Endodermal cell (in vitro differentiated cells): ENCODE measurements around the gene TOR1A. TPM values are rescaled to one million over a fixed set of nuclear protein-coding genes. Genes with fewer than 3 reads are reported as not detected.

Source experiments
- DNase-seq: peaks from one replicate; pipeline ENCODE4 v3.0.0-alpha.2; 2017
- H3K27ac ChIP-seq: 2 replicates; pipeline ENCODE4 v1.5.1; 2013; ENCODE audit warnings: mild to moderate bottlenecking, low read depth, low read length, moderate library complexity
- H3K27me3 ChIP-seq: 2 replicates; pipeline ENCODE4 v1.6.1; 2013; ENCODE audit warnings: mild to moderate bottlenecking, low read length, moderate library complexity; ENCODE audit not compliant: insufficient read depth, control insufficient read depth, poor library complexity, severe bottlenecking
- H3K36me3 ChIP-seq: 2 replicates; pipeline ENCODE4 v1.7.0; 2013; ENCODE audit warnings: mild to moderate bottlenecking, low read length, moderate library complexity; ENCODE audit not compliant: control insufficient read depth, insufficient read depth
- H3K4me1 ChIP-seq: one replicate; pipeline ENCODE4 v1.7.0; 2013; ENCODE audit warnings: low read length; ENCODE audit not compliant: control insufficient read depth, insufficient read depth
- H3K4me3 ChIP-seq: 2 replicates; pipeline ENCODE4 v1.5.1; 2013; ENCODE audit warnings: mild to moderate bottlenecking, low read length, moderate library complexity
- H3K9ac ChIP-seq: 2 replicates; pipeline ENCODE4 v1.6.1; 2013; ENCODE audit warnings: mild to moderate bottlenecking, low read length, moderate library complexity; ENCODE audit not compliant: poor library complexity, severe bottlenecking; ENCODE audit errors: extremely low read depth
- H3K9me3 ChIP-seq: 2 replicates; pipeline ENCODE4 v1.6.1; 2013; ENCODE audit warnings: mild to moderate bottlenecking, low read length, moderate library complexity; ENCODE audit not compliant: control insufficient read depth
- H3K27ac Mint-ChIP-seq: 2 replicates; pipeline ENCODE4 v1.8.0; 2020; ENCODE audit warnings: mixed read lengths
- H3K27me3 Mint-ChIP-seq: 2 replicates; pipeline ENCODE4 v1.8.0; 2021; ENCODE audit warnings: mild to moderate bottlenecking, mixed read lengths; ENCODE audit not compliant: insufficient read depth
- H3K36me3 Mint-ChIP-seq: 2 replicates; pipeline ENCODE4 v1.8.0; 2020; ENCODE audit warnings: low read depth, mixed read lengths
- H3K4me1 Mint-ChIP-seq: 2 replicates; pipeline ENCODE4 v1.8.0; 2020; ENCODE audit warnings: mixed read lengths
- H3K4me3 Mint-ChIP-seq: 2 replicates; pipeline ENCODE4 v1.8.0; 2020; ENCODE audit warnings: mild to moderate bottlenecking, moderate library complexity, mixed read lengths
- H3K9me3 Mint-ChIP-seq: 2 replicates; pipeline ENCODE4 v1.8.0; 2020; ENCODE audit warnings: mild to moderate bottlenecking, mixed read lengths
- WGBS, 2 experiments: methylation state at CpG; one replicate each; pipeline versions ENCODE4 v1.1.5 to v1.1.7; 2013; ENCODE audit warnings: missing lambda C conversion rate in 2 of 2, mixed read lengths in 1 of 2; ENCODE audit not compliant: insufficient coverage in 1 of 2, insufficient read length in 1 of 2; 5-methylcytosine and 5-hydroxymethylcytosine counted together
- total RNA-seq, 2 donors: library from RNA; stranded (reverse); fragmentation: NEBNext Ultra II Directional in 1 of 2; extraction: Animal tissue kit (Norgen Biotek cat#: 25700) in 1 of 2; gene quantifications; 2 replicates in 1 of 2; 3 replicates in 1 of 2; pipeline ENCODE4 v1.2.1, GENCODE V29; 2021
- TF ChIP-seq, protein P1 (sequence below): fragments of 200-600 bp; sonication (generic); conservative IDR thresholded peaks from 2 replicates; pipeline ENCODE4 v1.5.0; 2021; ENCODE audit warnings: antibody characterized with exemption, mild to moderate bottlenecking

Gene TOR1A
- total RNA-seq, 2 donors from 2014 or later = 48.4 to 49.9 TPM

DNA sequence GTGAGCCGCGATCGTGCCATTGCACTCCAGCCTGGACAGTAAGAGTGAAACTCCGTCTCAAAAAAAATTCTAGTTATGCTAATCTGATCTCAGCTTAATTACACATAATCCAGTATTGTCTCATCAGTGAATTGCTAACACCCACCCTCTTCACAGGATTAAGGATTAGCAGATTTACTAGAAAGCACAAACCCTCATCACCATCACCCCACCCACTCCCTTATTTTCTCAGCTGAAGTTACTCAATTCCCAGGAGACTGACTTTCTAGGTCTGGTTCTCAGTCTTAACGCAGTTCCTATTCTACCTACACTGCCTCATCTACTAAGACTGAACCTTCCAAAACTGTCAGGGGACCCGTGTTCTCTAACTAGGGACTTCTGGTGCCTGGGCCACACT, 12.0 kb downstream of the TOR1A start:
- TF ChIP-seq, protein P1, sequence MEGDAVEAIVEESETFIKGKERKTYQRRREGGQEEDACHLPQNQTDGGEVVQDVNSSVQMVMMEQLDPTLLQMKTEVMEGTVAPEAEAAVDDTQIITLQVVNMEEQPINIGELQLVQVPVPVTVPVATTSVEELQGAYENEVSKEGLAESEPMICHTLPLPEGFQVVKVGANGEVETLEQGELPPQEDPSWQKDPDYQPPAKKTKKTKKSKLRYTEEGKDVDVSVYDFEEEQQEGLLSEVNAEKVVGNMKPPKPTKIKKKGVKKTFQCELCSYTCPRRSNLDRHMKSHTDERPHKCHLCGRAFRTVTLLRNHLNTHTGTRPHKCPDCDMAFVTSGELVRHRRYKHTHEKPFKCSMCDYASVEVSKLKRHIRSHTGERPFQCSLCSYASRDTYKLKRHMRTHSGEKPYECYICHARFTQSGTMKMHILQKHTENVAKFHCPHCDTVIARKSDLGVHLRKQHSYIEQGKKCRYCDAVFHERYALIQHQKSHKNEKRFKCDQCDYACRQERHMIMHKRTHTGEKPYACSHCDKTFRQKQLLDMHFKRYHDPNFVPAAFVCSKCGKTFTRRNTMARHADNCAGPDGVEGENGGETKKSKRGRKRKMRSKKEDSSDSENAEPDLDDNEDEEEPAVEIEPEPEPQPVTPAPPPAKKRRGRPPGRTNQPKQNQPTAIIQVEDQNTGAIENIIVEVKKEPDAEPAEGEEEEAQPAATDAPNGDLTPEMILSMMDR = no peak
- H3K9ac ChIP-seq = no peak overlapping the region
- peaks cover 2% of the 10 kb centered on the region for H3K27me3 Mint-ChIP-seq
- DNase-seq = no peak
- peaks cover 53% of the 10 kb centered on the region for H3K36me3 ChIP-seq
- 96 to 100% methylated on average over 6 of the region's 6 CpGs for WGBS, 2 experiments
- H3K4me3 Mint-ChIP-seq = no peak overlapping the region
- H3K4me1 ChIP-seq = no peaks in the 10 kb centered on the region
- H3K27ac ChIP-seq = no peak overlapping the region
- no peaks in the 10 kb centered on the region for H3K9me3 Mint-ChIP-seq
- H3K4me1 Mint-ChIP-seq = no peaks in the 10 kb centered on the region
- no peaks in the 10 kb centered on the region for H3K9me3 ChIP-seq
- no peaks in the 10 kb centered on the region for H3K27me3 ChIP-seq
- peaks cover 67% of the 10 kb centered on the region for H3K36me3 Mint-ChIP-seq
- H3K4me3 ChIP-seq = no peak overlapping the region
- H3K27ac Mint-ChIP-seq = no peak overlapping the region

DNA sequence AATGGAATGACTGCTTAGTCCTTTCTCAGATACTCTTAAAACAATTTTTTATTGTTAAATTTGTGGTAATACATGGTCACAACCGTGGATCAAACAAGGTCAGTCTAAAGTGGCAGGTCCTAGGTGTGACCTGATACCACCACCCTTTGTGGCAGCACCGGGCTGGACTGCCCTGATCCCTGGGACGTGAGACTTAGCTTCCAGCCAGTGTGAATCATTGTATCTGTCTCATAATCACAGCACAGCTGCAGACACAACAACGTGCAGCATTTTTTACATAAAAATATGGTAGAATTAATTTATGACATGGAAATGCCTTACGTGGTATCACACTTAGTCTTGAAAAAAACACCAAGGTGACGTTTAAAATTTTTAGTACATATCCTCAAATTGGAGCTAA, 13.1 kb downstream of the TOR1A start:
- no peaks in the 10 kb centered on the region for H3K4me1 ChIP-seq

DNA sequence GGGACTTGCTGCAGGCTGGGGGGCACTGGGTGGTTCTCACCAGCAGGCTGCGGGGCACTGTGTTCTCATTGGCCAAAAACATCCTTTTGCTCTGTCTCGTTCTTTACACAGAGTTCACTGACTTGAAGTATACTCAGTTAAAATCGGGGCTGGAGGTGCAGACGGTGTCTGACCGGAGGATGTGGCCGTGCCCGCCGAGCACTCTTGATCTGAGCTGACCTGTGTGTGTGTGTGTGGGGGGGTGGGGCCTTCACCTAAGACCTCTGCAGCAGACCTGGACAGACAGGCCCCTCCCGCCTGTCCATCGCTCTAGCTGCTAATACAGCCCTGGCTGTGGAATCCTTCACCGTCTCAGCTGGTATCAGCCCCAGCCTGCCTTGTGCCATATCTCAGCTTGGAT, 13.8 kb downstream of the TOR1A start:
- Histone ChIP-seq H3K27ac (no peak overlapping the region), H3K9me3 (no peaks in the 10 kb centered on the region), H3K4me3 (no peak overlapping the region), H3K27me3 (no peaks in the 10 kb centered on the region), H3K4me1 (no peaks in the 10 kb centered on the region), H3K9ac (no peak overlapping the region), H3K36me3 (peaks cover 36% of the 10 kb centered on the region)
- Mint-ChIP-seq H3K9me3 (no peaks in the 10 kb centered on the region), H3K27ac (no peak overlapping the region), H3K36me3 (peaks cover 62% of the 10 kb centered on the region), H3K27me3 (peaks cover 2% of the 10 kb centered on the region), H3K4me3 (no peak overlapping the region), H3K4me1 (no peaks in the 10 kb centered on the region)
- WGBS, 2 experiments = 94 to 100% methylated on average over 1 to 11 of the region's 11 CpGs
- TF ChIP-seq, protein P1 = no peak
- DNase-seq = no peak

More for the DNA sequence above, 13.1 kb downstream of the TOR1A start:
- no peak for DNase-seq
- peaks cover 65% of the 10 kb centered on the region for H3K36me3 Mint-ChIP-seq
- Histone ChIP-seq H3K9ac (no peak overlapping the region), H3K27me3 (no peaks in the 10 kb centered on the region), H3K36me3 (peaks cover 43% of the 10 kb centered on the region), H3K9me3 (no peaks in the 10 kb centered on the region), H3K4me3 (no peak overlapping the region), H3K27ac (no peak overlapping the region)
- TF ChIP-seq, protein P1 = no peak
- WGBS, 2 experiments = 96 to 100% methylated on average over 4 to 6 of the region's 6 CpGs
- H3K4me3 Mint-ChIP-seq = no peak overlapping the region
- no peak overlapping the region for H3K27ac Mint-ChIP-seq
- H3K27me3 Mint-ChIP-seq = peaks cover 2% of the 10 kb centered on the region
- H3K4me1 Mint-ChIP-seq = no peaks in the 10 kb centered on the region
- H3K9me3 Mint-ChIP-seq = no peaks in the 10 kb centered on the region
